Measurements from ENCODE around the gene PKLR. TPM values are rescaled to one million over a fixed set of nuclear protein-coding genes. Genes with fewer than 3 reads are reported as not detected.

The PKLR gene
- polyA plus RNA-seq, 1 of the 3 experiments (the other 2 are of a cell fraction) = not detected

DNA sequence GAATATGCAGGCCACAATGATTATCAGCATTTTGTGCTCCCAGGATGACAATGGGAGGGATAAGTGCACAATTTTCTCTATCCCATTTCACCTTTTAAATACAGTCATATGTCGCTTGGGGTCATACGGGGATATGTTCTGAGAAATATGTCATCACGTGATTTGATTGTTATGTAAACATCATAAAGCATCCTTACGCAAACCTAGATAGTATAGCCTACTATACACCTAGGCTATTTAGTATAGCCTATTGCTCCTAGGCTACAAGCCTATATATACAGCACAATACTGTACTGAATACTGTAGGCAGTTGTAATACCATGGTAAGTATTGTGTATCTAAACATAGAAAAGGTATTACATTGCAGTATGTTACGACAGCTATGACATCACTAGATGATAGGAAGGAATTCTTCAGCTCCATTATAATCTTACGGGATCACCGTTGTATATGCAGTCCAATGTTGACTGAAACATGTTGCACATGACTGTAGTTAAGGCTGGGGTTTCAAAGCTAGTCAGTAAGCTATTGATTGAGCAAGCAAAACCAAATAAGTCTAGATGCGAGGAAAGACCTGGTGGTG, 38.4 kb upstream of the PKLR start:
- ChIA-PET POLR2A (no interaction called here), CTCF (interaction anchor here (2.6 to 3.6 kb wide), 2 partner anchors 15 to 164 kb away, joined by 14 to 17 read pairs; no protein-coding TSS in a partner anchor)
- Histone ChIP-seq H3K9me2 (no peaks in the 10 kb centered on the region), H3K4me3 (ENCODE audit: low read depth in 2 of 2, low read length in 1 of 2) (no peak overlapping the region), H3K36me3 (replicated peaks in 1 of 2; ENCODE audit: control insufficient read depth in 1 of 2, insufficient read depth in 2 of 2, low read length in 1 of 2) (peaks cover 69 to 78% of the 10 kb centered on the region in 2 experiments), H3K79me2 (ENCODE audit: insufficient read depth) (no peaks in the 10 kb centered on the region), H3F3A (replicated peaks; ENCODE audit: insufficient read depth) (peaks cover 22% of the 10 kb centered on the region), H3K27me3 (ENCODE audit: insufficient read depth) (no peaks in the 10 kb centered on the region), H3K4me1 (ENCODE audit: control insufficient read depth in 1 of 2, insufficient read depth in 2 of 2, low read depth in 1 of 2, low read length in 1 of 2) (no peaks in the 10 kb centered on the region), H2AFZ (ENCODE audit: low read depth) (no peak overlapping the region), H3K27ac (ENCODE audit: low read depth in 2 of 2, low read length in 1 of 2) (no peak overlapping the region), H3K4me2 (no peak overlapping the region), H3K9me3 (no peaks in the 10 kb centered on the region), H3K9ac (no peak overlapping the region), H4K20me1 (ENCODE audit: insufficient read depth) (no peaks in the 10 kb centered on the region)
- 97% methylated on average over 8 of the region's 8 CpGs for WGBS (ENCODE audit: low lambda C conversion rate)
- no peak for DNase-seq
- no peak for TF ChIP-seq SMC3 (IDR thresholded peaks at IDR 0.05; ENCODE audit: low read depth, low read length)
- TF ChIP-seq POLR2AphosphoS5 (IDR thresholded peaks at IDR 0.05; ENCODE audit: low read depth, low read length) = no peak
- TF ChIP-seq, protein P1, sequence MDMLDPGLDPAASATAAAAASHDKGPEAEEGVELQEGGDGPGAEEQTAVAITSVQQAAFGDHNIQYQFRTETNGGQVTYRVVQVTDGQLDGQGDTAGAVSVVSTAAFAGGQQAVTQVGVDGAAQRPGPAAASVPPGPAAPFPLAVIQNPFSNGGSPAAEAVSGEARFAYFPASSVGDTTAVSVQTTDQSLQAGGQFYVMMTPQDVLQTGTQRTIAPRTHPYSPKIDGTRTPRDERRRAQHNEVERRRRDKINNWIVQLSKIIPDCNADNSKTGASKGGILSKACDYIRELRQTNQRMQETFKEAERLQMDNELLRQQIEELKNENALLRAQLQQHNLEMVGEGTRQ (IDR thresholded peaks at IDR 0.05; ENCODE audit: borderline replicate concordance, low read depth, low read length) = no peak
- no peak for TF ChIP-seq TAF1 (IDR thresholded peaks at IDR 0.05; ENCODE audit: borderline replicate concordance, low read depth, low read length)
- no peak for TF ChIP-seq FOSL2 (IDR thresholded peaks at IDR 0.05; ENCODE audit: borderline replicate concordance, low read depth)
- TF ChIP-seq, protein P2, sequence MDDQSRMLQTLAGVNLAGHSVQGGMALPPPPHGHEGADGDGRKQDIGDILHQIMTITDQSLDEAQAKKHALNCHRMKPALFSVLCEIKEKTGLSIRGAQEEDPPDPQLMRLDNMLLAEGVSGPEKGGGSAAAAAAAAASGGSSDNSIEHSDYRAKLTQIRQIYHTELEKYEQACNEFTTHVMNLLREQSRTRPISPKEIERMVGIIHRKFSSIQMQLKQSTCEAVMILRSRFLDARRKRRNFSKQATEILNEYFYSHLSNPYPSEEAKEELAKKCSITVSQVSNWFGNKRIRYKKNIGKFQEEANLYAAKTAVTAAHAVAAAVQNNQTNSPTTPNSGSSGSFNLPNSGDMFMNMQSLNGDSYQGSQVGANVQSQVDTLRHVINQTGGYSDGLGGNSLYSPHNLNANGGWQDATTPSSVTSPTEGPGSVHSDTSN (IDR thresholded peaks at IDR 0.05) = no peak
- no peak for TF ChIP-seq EZH2phosphoT487 (IDR thresholded peaks at IDR 0.05; ENCODE audit: borderline replicate concordance, low read depth)
- no peak for TF ChIP-seq RFX5 (IDR thresholded peaks at IDR 0.05; ENCODE audit: low read length)
- TF ChIP-seq, protein P3, sequence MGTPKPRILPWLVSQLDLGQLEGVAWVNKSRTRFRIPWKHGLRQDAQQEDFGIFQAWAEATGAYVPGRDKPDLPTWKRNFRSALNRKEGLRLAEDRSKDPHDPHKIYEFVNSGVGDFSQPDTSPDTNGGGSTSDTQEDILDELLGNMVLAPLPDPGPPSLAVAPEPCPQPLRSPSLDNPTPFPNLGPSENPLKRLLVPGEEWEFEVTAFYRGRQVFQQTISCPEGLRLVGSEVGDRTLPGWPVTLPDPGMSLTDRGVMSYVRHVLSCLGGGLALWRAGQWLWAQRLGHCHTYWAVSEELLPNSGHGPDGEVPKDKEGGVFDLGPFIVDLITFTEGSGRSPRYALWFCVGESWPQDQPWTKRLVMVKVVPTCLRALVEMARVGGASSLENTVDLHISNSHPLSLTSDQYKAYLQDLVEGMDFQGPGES (IDR thresholded peaks at IDR 0.05; ENCODE audit: low read depth, low read length) = no peak
- TF ChIP-seq, protein P4, sequence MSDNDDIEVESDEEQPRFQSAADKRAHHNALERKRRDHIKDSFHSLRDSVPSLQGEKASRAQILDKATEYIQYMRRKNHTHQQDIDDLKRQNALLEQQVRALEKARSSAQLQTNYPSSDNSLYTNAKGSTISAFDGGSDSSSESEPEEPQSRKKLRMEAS (IDR thresholded peaks at IDR 0.05; ENCODE audit: low read depth) = no peak
- no peak for TF ChIP-seq FOXM1 (IDR thresholded peaks at IDR 0.05; ENCODE audit: low read depth)
- no peak for TF ChIP-seq JUND (IDR thresholded peaks at IDR 0.05)

DNA sequence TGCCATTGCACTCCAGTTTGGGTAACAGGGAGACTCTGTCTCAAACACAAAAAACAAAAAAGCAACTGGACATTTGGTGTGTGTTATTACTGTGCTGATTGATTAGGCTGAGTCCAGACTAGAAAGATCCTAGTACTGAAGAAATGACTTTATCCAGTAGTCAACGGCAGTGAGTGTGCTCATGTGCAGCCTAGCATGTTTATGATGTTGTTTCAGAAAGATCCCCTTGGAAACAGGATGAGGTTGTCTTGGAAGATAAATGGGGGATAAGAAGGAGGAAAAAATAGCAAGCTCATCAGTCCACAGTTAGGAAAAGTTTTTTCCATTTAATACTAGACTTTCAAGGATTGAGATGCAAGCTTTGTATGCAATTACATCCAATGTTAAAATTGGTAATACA, 33.7 kb upstream of the PKLR start:
- Histone ChIP-seq H3K4me1 (ENCODE audit: control insufficient read depth in 1 of 2, insufficient read depth in 2 of 2, low read depth in 1 of 2, low read length in 1 of 2) (no peaks in the 10 kb centered on the region), H2AFZ (ENCODE audit: low read depth) (no peak overlapping the region)
- DNase-seq = no peak
- TF ChIP-seq RCOR1 (IDR thresholded peaks at IDR 0.05; ENCODE audit: low read length) (no peak), NFIC (IDR thresholded peaks at IDR 0.05; ENCODE audit: borderline replicate concordance) (no peak), SIN3A (IDR thresholded peaks at IDR 0.05; ENCODE audit: borderline replicate concordance, low read depth, low read length) (no peak), TAF1 (IDR thresholded peaks at IDR 0.05; ENCODE audit: borderline replicate concordance, low read depth, low read length) (no peak), SMC3 (IDR thresholded peaks at IDR 0.05; ENCODE audit: low read depth, low read length) (no peak), TCF12 (IDR thresholded peaks at IDR 0.05) (no peak), CHD2 (IDR thresholded peaks at IDR 0.05; ENCODE audit: low read length, partially characterized antibody) (no peak), RXRA (IDR thresholded peaks at IDR 0.05; ENCODE audit: borderline replicate concordance, low read depth) (no peak), JUND (IDR thresholded peaks at IDR 0.05) (no peak), FOXM1 (IDR thresholded peaks at IDR 0.05; ENCODE audit: low read depth) (no peak), MEF2A (IDR thresholded peaks at IDR 0.05; ENCODE audit: borderline replicate concordance, low read depth) (no peak), GATA2 (CRISPR knock-in tag; IDR thresholded peaks at IDR 0.05) (no peak), YY1 (IDR thresholded peaks at IDR 0.05; ENCODE audit: low read depth) (no peak), ELF1 (IDR thresholded peaks at IDR 0.05) (no peak), FOSL2 (IDR thresholded peaks at IDR 0.05; ENCODE audit: borderline replicate concordance, low read depth) (no peak)
- TF ChIP-seq, protein P1 (IDR thresholded peaks at IDR 0.05; ENCODE audit: borderline replicate concordance, low read depth, low read length) = no peak
- TF ChIP-seq, protein P3 (IDR thresholded peaks at IDR 0.05; ENCODE audit: low read depth, low read length) = no peak

More for the DNA sequence above, 33.7 kb upstream of the PKLR start:
- no peaks in the 10 kb centered on the region for H3K27me3 ChIP-seq (ENCODE audit: insufficient read depth)
- H3K36me3 ChIP-seq (replicated peaks in 1 of 2; ENCODE audit: control insufficient read depth in 1 of 2, insufficient read depth in 2 of 2, low read length in 1 of 2) = peaks cover 61% of the 10 kb centered on the region in 2 experiments
- H3K79me2 ChIP-seq (ENCODE audit: insufficient read depth) = no peaks in the 10 kb centered on the region
- no peak overlapping the region for H3K4me3 ChIP-seq (ENCODE audit: low read depth in 2 of 2, low read length in 1 of 2)
- H3F3A ChIP-seq (replicated peaks; ENCODE audit: insufficient read depth) = peaks cover 28% of the 10 kb centered on the region
- no peak overlapping the region for H3K4me2 ChIP-seq
- 93% methylated on average over 1 of the region's 1 CpG for WGBS (ENCODE audit: low lambda C conversion rate)
- H4K20me1 ChIP-seq (ENCODE audit: insufficient read depth) = no peaks in the 10 kb centered on the region
- POLR2A ChIA-PET = interaction anchor here (0.6 kb wide), 1 partner anchor 35 kb away, joined by 3 read pairs; no protein-coding TSS in a partner anchor
- CTCF ChIA-PET = interaction anchor here (1.1 to 3.0 kb wide), 4 partner anchors 9 to 84 kb away, joined by 5 to 19 read pairs (median 6); no protein-coding TSS in a partner anchor
- H3K9ac ChIP-seq = no peak overlapping the region
- no peaks in the 10 kb centered on the region for H3K9me2 ChIP-seq
- H3K27ac ChIP-seq (ENCODE audit: low read depth in 2 of 2, low read length in 1 of 2) = no peak overlapping the region
- no peaks in the 10 kb centered on the region for H3K9me3 ChIP-seq
